WERI-Rb-1 (cell line): ENCODE measurements around the gene GPR176.
A peak's percentile ranks its signal among the peaks of the same experiment; 100 is the strongest.

ENCODE experiments used
- DNase-seq: peaks from one replicate; pipeline ENCODE4 v3.0.0-alpha.2; 2020
- H3K27ac ChIP-seq: fragments of 250-450 bp; sonication (Bioruptor Pico); 2 replicates; pipeline ENCODE4 v1.5.1; 2020; ENCODE audit warnings: mild to moderate bottlenecking, moderate library complexity
- H3K27me3 ChIP-seq: fragments of 250-450 bp; sonication (Bioruptor Pico); 2 replicates; pipeline ENCODE4 v1.5.1; 2021; ENCODE audit warnings: mild to moderate bottlenecking, low read depth, moderate library complexity; ENCODE audit not compliant: insufficient read depth, severe bottlenecking
- H3K36me3 ChIP-seq: fragments of 250-450 bp; sonication (Bioruptor Pico); 2 replicates; pipeline ENCODE4 v1.5.1; 2020; ENCODE audit warnings: mild to moderate bottlenecking, moderate library complexity
- H3K4me3 ChIP-seq: 2 replicates; pipeline ENCODE4 v1.5.1; 2011; ENCODE audit warnings: low read depth, mild to moderate bottlenecking, control low read depth, low read length
- H3K9me3 ChIP-seq: fragments of 250-450 bp; sonication (Bioruptor Pico); 2 replicates; pipeline ENCODE4 v1.5.1; 2021; ENCODE audit warnings: mild to moderate bottlenecking, moderate library complexity; ENCODE audit not compliant: severe bottlenecking
- TF ChIP-seq, protein P1 (sequence below): IDR thresholded peaks from 2 replicates; pipeline ENCODE4 v1.5.1; 2011; ENCODE audit warnings: low read depth, mild to moderate bottlenecking, control low read depth, inconsistent platforms, low read length

Gene GPR176

DNA sequence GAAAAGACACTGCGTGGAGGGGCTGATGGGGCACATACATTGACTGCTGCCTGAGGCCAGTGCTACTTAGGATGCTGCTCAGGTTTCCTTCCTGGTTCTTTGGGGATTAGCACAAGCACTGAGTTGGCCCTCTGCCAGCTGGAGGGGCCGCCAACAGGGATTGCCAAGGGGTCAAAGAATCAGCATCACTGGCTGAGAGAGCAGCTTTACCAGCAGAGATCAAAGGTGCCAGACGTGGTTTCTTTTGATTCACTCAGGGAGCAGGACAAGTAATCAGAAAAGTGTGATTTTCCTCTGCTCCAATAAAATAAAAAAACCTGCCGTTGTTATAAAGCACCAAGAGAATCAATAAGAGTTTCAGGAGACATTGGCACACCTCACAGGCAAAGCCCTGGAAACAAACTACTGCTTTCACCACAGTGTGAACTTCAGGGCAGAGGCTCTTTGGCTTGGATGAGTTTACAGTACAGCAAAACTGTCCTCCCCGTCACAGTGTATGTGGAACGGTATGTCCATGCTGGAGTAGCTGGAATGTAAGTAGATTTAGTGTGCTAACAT lies 91.6 kb downstream of the GPR176 start:
- DNase-seq: peak; percentile 77
- no peaks in the 10 kb centered on the region for H3K9me3 ChIP-seq
- TF ChIP-seq, protein P1, sequence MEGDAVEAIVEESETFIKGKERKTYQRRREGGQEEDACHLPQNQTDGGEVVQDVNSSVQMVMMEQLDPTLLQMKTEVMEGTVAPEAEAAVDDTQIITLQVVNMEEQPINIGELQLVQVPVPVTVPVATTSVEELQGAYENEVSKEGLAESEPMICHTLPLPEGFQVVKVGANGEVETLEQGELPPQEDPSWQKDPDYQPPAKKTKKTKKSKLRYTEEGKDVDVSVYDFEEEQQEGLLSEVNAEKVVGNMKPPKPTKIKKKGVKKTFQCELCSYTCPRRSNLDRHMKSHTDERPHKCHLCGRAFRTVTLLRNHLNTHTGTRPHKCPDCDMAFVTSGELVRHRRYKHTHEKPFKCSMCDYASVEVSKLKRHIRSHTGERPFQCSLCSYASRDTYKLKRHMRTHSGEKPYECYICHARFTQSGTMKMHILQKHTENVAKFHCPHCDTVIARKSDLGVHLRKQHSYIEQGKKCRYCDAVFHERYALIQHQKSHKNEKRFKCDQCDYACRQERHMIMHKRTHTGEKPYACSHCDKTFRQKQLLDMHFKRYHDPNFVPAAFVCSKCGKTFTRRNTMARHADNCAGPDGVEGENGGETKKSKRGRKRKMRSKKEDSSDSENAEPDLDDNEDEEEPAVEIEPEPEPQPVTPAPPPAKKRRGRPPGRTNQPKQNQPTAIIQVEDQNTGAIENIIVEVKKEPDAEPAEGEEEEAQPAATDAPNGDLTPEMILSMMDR: no peak
- H3K27me3 ChIP-seq: no peaks in the 10 kb centered on the region
- no peaks in the 10 kb centered on the region for H3K36me3 ChIP-seq
- no peak overlapping the region for H3K27ac ChIP-seq
- no peak overlapping the region for H3K4me3 ChIP-seq

- H3K27ac ChIP-seq: no peak overlapping the region
- H3K27me3 ChIP-seq: no peaks in the 10 kb centered on the region
- TF ChIP-seq, protein P1: no peak
- H3K36me3 ChIP-seq: no peaks in the 10 kb centered on the region
- H3K9me3 ChIP-seq: no peaks in the 10 kb centered on the region
- no peak overlapping the region for H3K4me3 ChIP-seq
- no peak for DNase-seq
Observed at GRCh38 chr15:39826975-39827374, 93.1 kb downstream of the GPR176 start.

GRCh38 chr15:39823634-39824033 lies 96.4 kb downstream of the GPR176 start:
- no peak overlapping the region for H3K4me3 ChIP-seq
- no peaks in the 10 kb centered on the region for H3K27me3 ChIP-seq
- no peaks in the 10 kb centered on the region for H3K36me3 ChIP-seq
- H3K9me3 ChIP-seq: no peaks in the 10 kb centered on the region
- DNase-seq: no peak
- TF ChIP-seq, protein P1: no peak
- no peak overlapping the region for H3K27ac ChIP-seq

DNA sequence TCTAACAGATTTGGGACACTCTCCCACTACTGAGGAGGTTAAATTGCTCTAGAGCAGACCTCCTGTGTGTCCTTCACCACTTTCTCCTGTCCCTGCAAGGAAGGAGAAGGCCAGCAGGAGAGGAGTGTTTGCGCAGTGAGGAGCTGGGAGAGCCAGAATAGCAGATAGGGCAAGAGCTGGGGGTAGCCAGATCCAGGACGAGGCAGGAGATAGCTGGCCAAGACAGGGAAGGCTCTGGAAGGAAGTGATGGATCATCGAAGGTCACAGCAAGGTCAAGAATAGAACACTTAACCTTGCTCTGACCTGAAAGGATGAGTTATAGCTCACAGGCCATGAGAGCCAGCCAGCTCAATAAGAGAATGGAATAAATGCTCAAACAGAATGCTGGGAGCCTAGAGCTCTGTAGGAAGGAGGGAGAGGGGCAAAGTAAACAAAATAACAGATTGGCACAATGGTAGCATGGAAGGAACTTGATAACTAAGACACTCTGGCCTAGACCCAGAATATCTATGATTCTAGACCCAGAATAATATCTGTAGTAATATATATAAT lies 99.9 kb downstream of the GPR176 start:
- Histone ChIP-seq H3K27ac (no peak overlapping the region), H3K27me3 (no peaks in the 10 kb centered on the region), H3K36me3 (no peaks in the 10 kb centered on the region), H3K9me3 (no peaks in the 10 kb centered on the region), H3K4me3 (no peak overlapping the region)
- no peak for DNase-seq
- TF ChIP-seq, protein P1: no peak

DNA sequence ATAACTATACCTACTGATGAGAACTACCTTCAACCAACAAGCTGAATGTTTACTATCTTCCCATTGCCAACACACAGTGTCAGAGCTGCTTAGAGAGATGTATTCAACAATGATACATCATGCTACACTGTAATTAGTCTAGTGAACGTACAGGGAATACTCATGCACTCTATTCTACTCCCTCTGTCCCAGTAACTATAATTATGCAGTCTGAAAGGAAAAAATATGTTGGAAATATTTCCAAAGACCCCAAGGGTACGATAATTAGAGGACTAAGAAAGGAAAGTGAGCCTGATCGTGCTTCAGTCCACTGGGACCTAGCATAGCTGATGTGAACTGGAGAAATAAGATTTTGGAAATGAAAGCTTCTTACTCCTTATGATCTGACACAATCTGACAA lies 100.5 kb downstream of the GPR176 start:
- H3K36me3 ChIP-seq: no peaks in the 10 kb centered on the region
- H3K27ac ChIP-seq: no peak overlapping the region
- no peaks in the 10 kb centered on the region for H3K27me3 ChIP-seq
- H3K9me3 ChIP-seq: no peaks in the 10 kb centered on the region
- no peak for DNase-seq
- H3K4me3 ChIP-seq: no peak overlapping the region
- TF ChIP-seq, protein P1: no peak

DNA sequence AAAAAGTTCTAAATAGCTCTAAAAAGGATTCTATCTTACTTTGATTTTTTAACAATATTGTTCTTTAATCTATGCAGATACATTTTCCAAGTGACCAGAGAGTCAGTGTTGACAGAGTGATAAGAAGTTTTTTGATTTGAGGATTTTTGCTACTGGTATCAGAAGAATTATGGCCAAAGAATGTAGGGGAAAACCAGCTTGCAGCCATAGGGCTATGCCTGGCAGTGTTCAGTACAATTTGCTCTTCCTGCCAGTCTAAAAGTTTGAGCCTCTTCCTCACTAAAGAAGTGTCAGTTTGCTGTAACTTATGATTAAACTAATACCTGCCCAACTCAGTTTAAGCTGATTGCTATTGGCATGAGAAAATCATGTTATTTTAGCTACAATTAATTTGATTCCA lies 102.2 kb downstream of the GPR176 start:
- H3K36me3 ChIP-seq: no peaks in the 10 kb centered on the region
- no peak for DNase-seq

More for the DNA sequence above, 102.2 kb downstream of the GPR176 start:
- no peak overlapping the region for H3K27ac ChIP-seq
- no peaks in the 10 kb centered on the region for H3K27me3 ChIP-seq
- no peaks in the 10 kb centered on the region for H3K9me3 ChIP-seq
- H3K4me3 ChIP-seq: no peak overlapping the region
- TF ChIP-seq, protein P1: no peak
